Neural crest cell (in vitro differentiated cells): ENCODE measurements around the gene GSE1. TPM values are rescaled to one million over a fixed set of nuclear protein-coding genes. Genes with fewer than 3 reads are reported as not detected.

Source experiments
- DNase-seq: peaks from one replicate; pipeline ENCODE4 v3.0.0; 2021; ENCODE audit warnings: low read depth, mixed read lengths, low spot score
- H3K27ac Mint-ChIP-seq: one replicate; pipeline ENCODE4 v1.8.0; 2021; ENCODE audit warnings: mild to moderate bottlenecking, mixed read lengths; ENCODE audit not compliant: unreplicated experiment
- H3K27me3 Mint-ChIP-seq: 2 replicates; pipeline ENCODE4 v1.8.0; 2021; ENCODE audit warnings: low read depth, mild to moderate bottlenecking, mixed read lengths
- H3K36me3 Mint-ChIP-seq: 2 replicates; pipeline ENCODE4 v1.8.0; 2021; ENCODE audit warnings: low read depth, mild to moderate bottlenecking, mixed read lengths
- H3K4me1 Mint-ChIP-seq: 2 replicates; pipeline ENCODE4 v1.8.0; 2021; ENCODE audit warnings: mixed read lengths
- H3K4me3 Mint-ChIP-seq: one replicate; pipeline ENCODE4 v1.8.0; 2021; ENCODE audit warnings: mild to moderate bottlenecking, mixed read lengths
- H3K9me3 Mint-ChIP-seq: 2 replicates; pipeline ENCODE4 v1.8.0; 2021; ENCODE audit warnings: mixed read lengths
- total RNA-seq: library from RNA; stranded (reverse); gene quantifications from 2 replicates; pipeline ENCODE4 v1.2.1, GENCODE V29; 2021
- TF ChIP-seq, protein P1 (sequence below): fragments of 200-600 bp; sonication (generic); conservative IDR thresholded peaks from 2 replicates; pipeline ENCODE4 v1.5.0; 2021; ENCODE audit warnings: antibody characterized with exemption, mild to moderate bottlenecking

Gene GSE1
- total RNA-seq, 1 donor from 2014 or later: 27.3 TPM

DNA sequence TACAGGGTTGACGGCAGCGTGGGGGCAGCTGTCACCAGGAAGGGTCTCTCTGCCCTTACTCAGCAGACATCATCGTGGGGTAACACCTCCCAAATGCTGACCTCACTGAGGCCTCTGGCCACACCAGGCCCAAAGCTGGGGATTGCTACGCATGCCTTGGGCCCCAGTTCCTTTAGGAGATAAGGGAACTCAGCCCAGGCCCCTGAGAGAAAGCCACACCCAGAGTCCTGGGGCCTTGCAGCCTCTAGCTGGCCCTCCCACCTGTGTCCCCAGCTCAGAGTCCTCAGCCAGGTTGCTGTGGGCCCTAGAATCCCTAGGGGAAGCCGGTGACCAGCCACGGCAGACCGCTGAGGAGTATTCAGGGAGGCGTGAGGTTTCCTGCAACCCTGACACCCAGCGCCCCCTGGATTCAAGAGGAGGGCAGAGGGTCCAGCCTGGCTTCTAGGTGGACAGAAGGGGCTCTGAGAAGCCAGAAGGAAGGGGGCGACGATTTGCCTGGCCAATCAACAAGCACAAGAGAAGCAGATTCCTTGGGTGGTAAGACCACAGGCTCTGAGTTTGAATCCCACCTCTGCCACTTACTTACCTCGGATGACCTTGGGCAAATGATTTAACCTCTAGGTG is 85.9 kb downstream of the GSE1 start:
- DNase-seq: no peak
- no peaks in the 10 kb centered on the region for H3K4me1 Mint-ChIP-seq
- H3K4me3 Mint-ChIP-seq: no peak overlapping the region
- TF ChIP-seq, protein P1, sequence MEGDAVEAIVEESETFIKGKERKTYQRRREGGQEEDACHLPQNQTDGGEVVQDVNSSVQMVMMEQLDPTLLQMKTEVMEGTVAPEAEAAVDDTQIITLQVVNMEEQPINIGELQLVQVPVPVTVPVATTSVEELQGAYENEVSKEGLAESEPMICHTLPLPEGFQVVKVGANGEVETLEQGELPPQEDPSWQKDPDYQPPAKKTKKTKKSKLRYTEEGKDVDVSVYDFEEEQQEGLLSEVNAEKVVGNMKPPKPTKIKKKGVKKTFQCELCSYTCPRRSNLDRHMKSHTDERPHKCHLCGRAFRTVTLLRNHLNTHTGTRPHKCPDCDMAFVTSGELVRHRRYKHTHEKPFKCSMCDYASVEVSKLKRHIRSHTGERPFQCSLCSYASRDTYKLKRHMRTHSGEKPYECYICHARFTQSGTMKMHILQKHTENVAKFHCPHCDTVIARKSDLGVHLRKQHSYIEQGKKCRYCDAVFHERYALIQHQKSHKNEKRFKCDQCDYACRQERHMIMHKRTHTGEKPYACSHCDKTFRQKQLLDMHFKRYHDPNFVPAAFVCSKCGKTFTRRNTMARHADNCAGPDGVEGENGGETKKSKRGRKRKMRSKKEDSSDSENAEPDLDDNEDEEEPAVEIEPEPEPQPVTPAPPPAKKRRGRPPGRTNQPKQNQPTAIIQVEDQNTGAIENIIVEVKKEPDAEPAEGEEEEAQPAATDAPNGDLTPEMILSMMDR: no peak
- no peaks in the 10 kb centered on the region for H3K9me3 Mint-ChIP-seq
- H3K36me3 Mint-ChIP-seq: no peaks in the 10 kb centered on the region
- no peak overlapping the region for H3K27ac Mint-ChIP-seq
- peaks cover 3% of the 10 kb centered on the region for H3K27me3 Mint-ChIP-seq

DNA sequence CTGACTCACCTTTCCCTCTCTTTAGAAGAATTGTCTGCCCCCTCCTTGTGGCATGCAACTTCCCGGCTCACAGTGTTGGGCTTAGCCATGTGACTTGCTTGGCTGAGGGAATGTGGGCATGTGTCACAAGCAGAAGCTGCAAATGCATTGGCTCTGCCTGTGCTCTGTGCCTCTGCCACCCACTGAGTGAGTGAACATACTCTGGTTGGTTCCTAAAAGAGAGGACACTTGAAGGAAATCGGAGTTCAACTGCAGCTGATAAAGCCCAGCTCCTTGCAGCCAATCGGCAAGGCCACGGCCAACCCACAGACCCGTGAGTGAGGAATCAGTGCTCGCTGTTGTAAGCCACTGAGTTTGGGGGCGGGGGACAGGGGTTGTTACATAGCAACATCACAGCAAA is 86.5 kb downstream of the GSE1 start:
- Mint-ChIP-seq H3K27me3 (peaks cover 3% of the 10 kb centered on the region), H3K9me3 (no peaks in the 10 kb centered on the region), H3K4me3 (no peak overlapping the region), H3K27ac (no peak overlapping the region), H3K4me1 (no peaks in the 10 kb centered on the region), H3K36me3 (no peaks in the 10 kb centered on the region)
- TF ChIP-seq, protein P1: no peak
- no peak for DNase-seq

DNA sequence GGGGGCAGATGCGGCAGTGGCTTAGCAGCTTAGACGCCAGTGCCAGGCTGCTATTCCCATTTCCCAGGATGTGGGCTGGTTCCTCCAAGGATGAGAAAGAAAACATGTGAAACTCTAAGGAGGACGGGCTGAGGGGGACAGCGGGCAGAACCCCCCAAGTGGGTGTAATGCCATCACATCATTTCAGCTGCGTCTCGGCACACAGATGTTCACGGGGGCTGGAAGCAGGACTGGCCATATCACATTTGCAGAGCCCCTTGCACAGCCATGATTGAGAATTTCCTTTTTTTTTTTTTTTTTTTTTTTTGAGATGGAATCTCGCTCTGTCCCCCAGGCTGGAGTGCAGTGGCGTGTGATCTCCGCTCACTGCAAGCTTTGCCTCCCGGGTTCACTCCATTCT is 90.9 kb downstream of the GSE1 start:
- DNase-seq: no peak
- Mint-ChIP-seq H3K9me3 (no peaks in the 10 kb centered on the region), H3K36me3 (no peaks in the 10 kb centered on the region), H3K27ac (no peak overlapping the region), H3K4me1 (no peaks in the 10 kb centered on the region), H3K4me3 (no peak overlapping the region), H3K27me3 (no peaks in the 10 kb centered on the region)
- TF ChIP-seq, protein P1: no peak

DNA sequence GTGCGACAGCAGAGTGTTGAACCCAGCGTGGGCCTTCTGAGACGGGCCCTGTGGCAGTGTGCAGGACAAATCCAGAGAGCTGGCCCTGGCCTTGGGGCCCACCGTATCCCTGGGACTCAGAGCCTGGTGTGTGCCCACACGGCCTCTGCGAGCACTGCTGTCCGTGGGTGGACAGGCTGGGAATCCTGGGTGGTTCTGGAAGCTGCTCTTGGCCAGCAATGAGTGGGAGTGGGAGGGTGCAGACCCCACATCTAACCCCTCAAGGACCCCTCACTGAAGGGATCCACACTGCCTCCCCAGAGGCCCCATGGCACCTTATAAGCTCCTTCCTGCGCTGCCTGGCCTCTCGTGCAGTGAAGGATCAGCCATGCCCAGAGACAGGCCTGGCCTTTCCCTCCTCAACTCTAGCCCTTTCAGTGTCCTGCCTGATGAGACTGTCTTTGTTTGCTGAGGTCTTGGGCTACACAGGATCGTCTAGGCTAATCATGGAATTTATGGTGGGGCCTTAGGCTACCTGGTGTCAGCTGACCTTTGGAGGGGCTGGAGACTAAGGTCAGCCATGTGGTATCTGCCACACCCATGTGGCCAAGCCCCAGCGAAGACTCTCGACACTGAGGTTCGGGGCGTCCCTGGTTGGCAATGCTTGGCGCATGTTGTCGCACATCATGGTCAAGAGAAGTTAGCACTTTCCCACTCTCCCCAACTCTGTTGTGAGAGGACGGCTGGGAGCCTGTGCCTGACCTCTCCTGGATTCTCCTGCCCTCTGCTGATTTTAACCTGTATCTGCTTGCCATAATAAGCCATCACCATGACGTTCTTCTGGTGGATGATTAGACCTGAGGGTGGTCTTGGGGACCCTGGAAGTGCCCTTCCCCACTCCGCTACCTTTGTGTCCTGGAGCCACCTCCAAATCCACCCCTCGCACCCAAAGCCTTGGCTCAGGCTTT is 92.1 kb downstream of the GSE1 start:
- Mint-ChIP-seq H3K27me3 (no peaks in the 10 kb centered on the region), H3K36me3 (no peaks in the 10 kb centered on the region), H3K4me3 (no peak overlapping the region), H3K9me3 (no peaks in the 10 kb centered on the region), H3K4me1 (no peaks in the 10 kb centered on the region), H3K27ac (no peak overlapping the region)
- TF ChIP-seq, protein P1: no peak
- no peak for DNase-seq

DNA sequence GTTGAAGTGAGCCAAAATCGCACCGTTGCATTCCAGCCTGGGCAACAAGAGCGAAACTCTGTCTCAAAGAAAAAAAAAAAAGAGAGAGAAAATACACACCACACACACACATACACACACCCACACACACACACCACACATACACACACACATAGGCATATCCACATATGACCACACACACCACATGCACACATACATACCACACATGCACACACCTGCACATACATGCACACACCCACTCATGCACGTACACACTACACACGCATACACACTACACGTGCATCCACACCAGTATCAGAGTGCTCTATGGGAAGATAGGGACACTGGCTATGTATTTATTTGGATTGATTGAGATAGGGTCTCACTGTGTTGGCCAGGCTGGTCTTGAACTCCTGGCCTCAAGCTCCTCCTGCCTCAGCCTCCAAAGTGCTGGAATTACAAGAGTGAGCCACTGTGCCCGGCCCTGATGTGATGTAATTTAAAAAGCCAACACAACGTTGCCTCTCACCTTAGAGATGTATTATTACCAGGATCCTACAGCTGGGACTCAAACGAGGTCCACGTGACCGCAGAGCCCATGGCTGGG is 93.4 kb downstream of the GSE1 start:
- no peaks in the 10 kb centered on the region for H3K36me3 Mint-ChIP-seq
- no peaks in the 10 kb centered on the region for H3K27me3 Mint-ChIP-seq
- H3K4me3 Mint-ChIP-seq: no peak overlapping the region
- H3K4me1 Mint-ChIP-seq: peaks cover 5% of the 10 kb centered on the region
- no peaks in the 10 kb centered on the region for H3K9me3 Mint-ChIP-seq
- no peak overlapping the region for H3K27ac Mint-ChIP-seq
- TF ChIP-seq, protein P1: no peak
- DNase-seq: no peak
